H9 (cell line): ENCODE measurements around the gene KMT2C. TPM values are rescaled to one million over a fixed set of nuclear protein-coding genes. Genes with fewer than 3 reads are reported as not detected.

Experiments
- DNase-seq: peaks from one replicate; pipeline ENCODE4 v3.0.0-alpha.2; 2017
- H2AFZ ChIP-seq: one replicate; pipeline ENCODE4 v1.6.1; 2013; ENCODE audit warnings: mild to moderate bottlenecking, low read length, control low read depth, moderate library complexity
- H2AK5ac ChIP-seq: 2 replicates; pipeline ENCODE4 v1.6.1; 2013; ENCODE audit warnings: low read length, control low read depth, mixed read lengths; ENCODE audit not compliant: insufficient read length
- H2BK120ac ChIP-seq: one replicate; pipeline ENCODE4 v1.6.1; 2013; ENCODE audit warnings: low read depth, mild to moderate bottlenecking, low read length, control low read depth, inconsistent platforms; ENCODE audit not compliant: poor library complexity, severe bottlenecking
- H2BK12ac ChIP-seq: 2 replicates; pipeline ENCODE4 v1.6.1; 2013; ENCODE audit warnings: low read length, control low read depth, mixed read lengths, low read depth; ENCODE audit not compliant: insufficient read length
- H2BK15ac ChIP-seq: 2 replicates; pipeline ENCODE4 v1.6.1; 2013; ENCODE audit warnings: low read depth, low read length, control low read depth
- H2BK20ac ChIP-seq: one replicate; pipeline ENCODE4 v1.6.1; 2013; ENCODE audit warnings: low read depth, mild to moderate bottlenecking, low read length, control low read depth, inconsistent platforms; ENCODE audit not compliant: poor library complexity, severe bottlenecking
- H2BK5ac ChIP-seq: 2 replicates; pipeline ENCODE4 v1.6.1; 2013; ENCODE audit warnings: low read length, control low read depth, mixed read lengths; ENCODE audit not compliant: insufficient read length
- H3K14ac ChIP-seq: 2 replicates; pipeline ENCODE4 v1.6.1; 2013; ENCODE audit warnings: low read length, control low read depth; ENCODE audit not compliant: insufficient read depth
- H3K18ac ChIP-seq: 2 replicates; pipeline ENCODE4 v1.6.1; 2013; ENCODE audit warnings: low read depth, mild to moderate bottlenecking, mixed read lengths, low read length, control low read depth; ENCODE audit not compliant: insufficient read length
- H3K23ac ChIP-seq: 2 replicates; pipeline ENCODE4 v1.6.1; 2013; ENCODE audit warnings: low read length, control low read depth, mixed read lengths, low read depth; ENCODE audit not compliant: insufficient read length
- H3K23me2 ChIP-seq: 2 replicates; pipeline ENCODE4 v1.6.1; 2013; ENCODE audit warnings: low read depth, mild to moderate bottlenecking, mixed read lengths, low read length, control low read depth; ENCODE audit not compliant: insufficient read length, poor library complexity, severe bottlenecking
- H3K27ac ChIP-seq: 2 replicates; pipeline ENCODE4 v1.5.1; 2013; ENCODE audit warnings: low read length, control low read depth, mixed read lengths, low read depth; ENCODE audit not compliant: insufficient read length
- H3K27me3 ChIP-seq: 2 replicates; pipeline ENCODE4 v1.6.1; 2013; ENCODE audit warnings: low read length, control low read depth, inconsistent platforms; ENCODE audit not compliant: insufficient read depth
- H3K4ac ChIP-seq: 2 replicates; pipeline ENCODE4 v1.6.1; 2013; ENCODE audit warnings: low read depth, mild to moderate bottlenecking, control low read depth, inconsistent platforms, low read length, moderate library complexity
- H3K4me1 ChIP-seq: 2 replicates; pipeline ENCODE4 v1.6.1; 2013; ENCODE audit warnings: low read length, control low read depth, inconsistent platforms; ENCODE audit not compliant: insufficient read depth
- H3K4me2 ChIP-seq: 2 replicates; pipeline ENCODE4 v1.6.1; 2013; ENCODE audit warnings: low read length, control low read depth, mixed read lengths; ENCODE audit not compliant: insufficient read length, insufficient read depth
- H3K56ac ChIP-seq: 2 replicates; pipeline ENCODE4 v1.6.1; 2013; ENCODE audit warnings: low read depth, mild to moderate bottlenecking, mixed read lengths, low read length, control low read depth; ENCODE audit not compliant: insufficient read length
- H3K79me1 ChIP-seq: 2 replicates; pipeline ENCODE4 v1.6.1; 2013; ENCODE audit warnings: low read depth, mild to moderate bottlenecking, moderate library complexity, low read length, control low read depth, inconsistent platforms; ENCODE audit not compliant: insufficient read depth, poor library complexity, severe bottlenecking
- H3K79me2 ChIP-seq: 2 replicates; pipeline ENCODE4 v1.6.1; 2013; ENCODE audit warnings: low read length, control low read depth, inconsistent platforms; ENCODE audit not compliant: insufficient read depth
- H3K9ac ChIP-seq: 2 replicates; pipeline ENCODE4 v1.6.1; 2013; ENCODE audit warnings: low read length, control low read depth, mixed read lengths; ENCODE audit not compliant: insufficient read length; ENCODE audit errors: extremely low read depth
- H3K9me3 ChIP-seq: one replicate; pipeline ENCODE4 v1.6.1; 2013; ENCODE audit warnings: low read depth, low read length, inconsistent platforms; ENCODE audit not compliant: control insufficient read depth
- H3T11ph ChIP-seq: one replicate; pipeline ENCODE4 v1.6.1; 2013; ENCODE audit warnings: mild to moderate bottlenecking, low read length, control low read depth, inconsistent platforms
- H4K20me1 ChIP-seq: one replicate; pipeline ENCODE4 v1.6.1; 2013; ENCODE audit not compliant: control insufficient read depth, insufficient read length, insufficient read depth
- H4K5ac ChIP-seq: 2 replicates; pipeline ENCODE4 v1.6.1; 2013; ENCODE audit warnings: low read depth, mild to moderate bottlenecking, mixed read lengths, low read length, control low read depth; ENCODE audit not compliant: insufficient read length
- H4K8ac ChIP-seq: replicated peaks from 2 replicates; pipeline ENCODE4 v1.6.1; 2013; ENCODE audit warnings: low read length, control low read depth, mixed read lengths, low read depth; ENCODE audit not compliant: insufficient read length
- H4K91ac ChIP-seq: 2 replicates; pipeline ENCODE4 v1.6.1; 2013; ENCODE audit warnings: low read depth, mild to moderate bottlenecking, moderate library complexity, mixed read lengths, low read length, control low read depth; ENCODE audit not compliant: insufficient read length
- H3K27ac Mint-ChIP-seq, 3 experiments: 2 replicates in 2 of 3; 3 replicates in 1 of 3; pipeline ENCODE4 v1.8.0; 2020 to 2021; ENCODE audit warnings: mixed read lengths in 3 of 3, mild to moderate bottlenecking in 1 of 3, moderate library complexity in 1 of 3
- H3K27me3 Mint-ChIP-seq: 2 replicates; pipeline ENCODE4 v1.8.0; 2021; ENCODE audit warnings: low read depth, mild to moderate bottlenecking, moderate library complexity, mixed read lengths
- H3K36me3 Mint-ChIP-seq, 3 experiments: 2 replicates in 2 of 3; 3 replicates in 1 of 3; pipeline ENCODE4 v1.8.0; 2020 to 2021; ENCODE audit warnings: low read depth in 3 of 3, mixed read lengths in 3 of 3; ENCODE audit not compliant: insufficient read depth in 1 of 3
- H3K4me1 Mint-ChIP-seq, 2 experiments: 2 replicates each; pipeline ENCODE4 v1.8.0; 2020; ENCODE audit warnings: mixed read lengths in 2 of 2
- H3K4me3 Mint-ChIP-seq, 2 experiments: 2 replicates in 1 of 2; 3 replicates in 1 of 2; pipeline ENCODE4 v1.8.0; 2020 to 2021; ENCODE audit warnings: mild to moderate bottlenecking in 2 of 2, mixed read lengths in 2 of 2, moderate library complexity in 1 of 2
- H3K9me3 Mint-ChIP-seq, 2 experiments: 2 replicates in 1 of 2; 3 replicates in 1 of 2; pipeline ENCODE4 v1.8.0; 2020; ENCODE audit warnings: mild to moderate bottlenecking in 2 of 2, mixed read lengths in 2 of 2, moderate library complexity in 1 of 2
- WGBS: extraction: QIAGEN DNeasy Blood & Tissue Kit; methylation state at CpG from one replicate; pipeline ENCODE4 v1.1.7; 2013; ENCODE audit warnings: missing lambda C conversion rate, low lambda C conversion rate, mixed read lengths; ENCODE audit not compliant: insufficient read length; ENCODE audit errors: extremely low coverage; 5-methylcytosine and 5-hydroxymethylcytosine counted together
- total RNA-seq: library from RNA; stranded (reverse); gene quantifications from 2 replicates; pipeline ENCODE4 v1.2.1, GENCODE V29; 2021
- TF ChIP-seq, protein P1 (sequence below): fragments of 200-600 bp; sonication (generic); conservative IDR thresholded peaks from 3 replicates; pipeline ENCODE4 v1.8.0; 2021; ENCODE audit warnings: antibody characterized with exemption, mild to moderate bottlenecking

The KMT2C gene
- total RNA-seq, 1 experiment from 2014 or later, result 32.2 TPM

DNA sequence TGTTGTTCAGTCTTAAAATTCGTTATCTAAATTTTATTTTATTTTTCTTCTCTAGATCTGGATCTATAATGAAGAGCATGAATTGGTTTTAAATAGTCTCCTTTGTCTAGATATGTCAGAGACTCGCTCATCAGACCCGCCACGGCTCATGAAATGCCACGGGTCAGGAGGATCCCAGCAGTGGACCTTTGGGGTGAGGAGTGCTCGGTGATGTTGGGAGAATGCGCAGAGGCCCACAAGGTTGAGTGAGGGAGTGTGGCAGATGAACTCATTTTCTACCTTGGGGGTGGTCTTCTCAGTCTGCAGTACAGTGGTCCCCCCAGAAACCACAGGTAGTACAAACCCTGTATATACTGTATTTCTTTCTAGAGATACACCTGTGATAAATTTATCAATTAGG lies 315.0 kb downstream of the KMT2C start:
- Histone ChIP-seq H3K27ac (no peak overlapping the region), H4K8ac (no peak overlapping the region)
- peaks cover 32 to 71% (median 59%) of the 10 kb centered on the region in 3 experiments for H3K36me3 Mint-ChIP-seq

More for the DNA sequence above, 315.0 kb downstream of the KMT2C start:
- no peak overlapping the region for H3K4ac ChIP-seq
- no peak overlapping the region for H2AFZ ChIP-seq
- H3K79me1 ChIP-seq, result no peaks in the 10 kb centered on the region
- no peak for DNase-seq
- no peaks in the 10 kb centered on the region for H3K23me2 ChIP-seq
- no peak overlapping the region for H2BK12ac ChIP-seq
- no peak overlapping the region for H2BK5ac ChIP-seq
- H3K4me1 Mint-ChIP-seq, result no peaks in the 10 kb centered on the region
- H3K79me2 ChIP-seq, result no peaks in the 10 kb centered on the region
- no peak overlapping the region for H3K9ac ChIP-seq
- no peak overlapping the region for H3K14ac ChIP-seq
- H4K20me1 ChIP-seq, result no peaks in the 10 kb centered on the region
- H3K18ac ChIP-seq, result no peak overlapping the region
- no CpG with 5 or more reads among the region's 7 CpGs for WGBS
- H4K91ac ChIP-seq, result no peak overlapping the region
- no peak overlapping the region for H2BK15ac ChIP-seq
- H3T11ph ChIP-seq, result no peak overlapping the region
- TF ChIP-seq, protein P1, sequence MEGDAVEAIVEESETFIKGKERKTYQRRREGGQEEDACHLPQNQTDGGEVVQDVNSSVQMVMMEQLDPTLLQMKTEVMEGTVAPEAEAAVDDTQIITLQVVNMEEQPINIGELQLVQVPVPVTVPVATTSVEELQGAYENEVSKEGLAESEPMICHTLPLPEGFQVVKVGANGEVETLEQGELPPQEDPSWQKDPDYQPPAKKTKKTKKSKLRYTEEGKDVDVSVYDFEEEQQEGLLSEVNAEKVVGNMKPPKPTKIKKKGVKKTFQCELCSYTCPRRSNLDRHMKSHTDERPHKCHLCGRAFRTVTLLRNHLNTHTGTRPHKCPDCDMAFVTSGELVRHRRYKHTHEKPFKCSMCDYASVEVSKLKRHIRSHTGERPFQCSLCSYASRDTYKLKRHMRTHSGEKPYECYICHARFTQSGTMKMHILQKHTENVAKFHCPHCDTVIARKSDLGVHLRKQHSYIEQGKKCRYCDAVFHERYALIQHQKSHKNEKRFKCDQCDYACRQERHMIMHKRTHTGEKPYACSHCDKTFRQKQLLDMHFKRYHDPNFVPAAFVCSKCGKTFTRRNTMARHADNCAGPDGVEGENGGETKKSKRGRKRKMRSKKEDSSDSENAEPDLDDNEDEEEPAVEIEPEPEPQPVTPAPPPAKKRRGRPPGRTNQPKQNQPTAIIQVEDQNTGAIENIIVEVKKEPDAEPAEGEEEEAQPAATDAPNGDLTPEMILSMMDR, result no peak
- H3K4me3 Mint-ChIP-seq, result no peak overlapping the region
- no peak overlapping the region for H4K5ac ChIP-seq
- H3K56ac ChIP-seq, result no peak overlapping the region
- H3K4me1 ChIP-seq, result no peaks in the 10 kb centered on the region
- no peak overlapping the region for H3K23ac ChIP-seq
- H3K27me3 Mint-ChIP-seq, result no peaks in the 10 kb centered on the region
- H3K9me3 ChIP-seq, result no peaks in the 10 kb centered on the region
- no peak overlapping the region; a peak in 1 of 7 replicates for H3K27ac Mint-ChIP-seq
- no peak overlapping the region for H2BK120ac ChIP-seq
- no peaks in the 10 kb centered on the region for H3K27me3 ChIP-seq
- H2BK20ac ChIP-seq, result no peak overlapping the region
- no peak overlapping the region for H2AK5ac ChIP-seq
- H3K4me2 ChIP-seq, result no peak overlapping the region
- H3K9me3 Mint-ChIP-seq, result peaks cover 0 to 2% of the 10 kb centered on the region in 2 experiments; a peak in 1 of 5 replicates
